Osteocyte (in vitro differentiated cells): ENCODE data around the gene GDA. TPM values are rescaled to one million over a fixed set of nuclear protein-coding genes. Genes with fewer than 3 reads are reported as not detected.

Experiments
- DNase-seq: peaks from one replicate; pipeline ENCODE4 v3.0.0; 2021; ENCODE audit warnings: mixed read lengths; ENCODE audit not compliant: unreplicated experiment; ENCODE audit errors: extremely low spot score
- H3K27ac Mint-ChIP-seq: one replicate; pipeline ENCODE4 v1.8.0; 2021; ENCODE audit warnings: mild to moderate bottlenecking, mixed read lengths; ENCODE audit not compliant: unreplicated experiment
- H3K27me3 Mint-ChIP-seq: one replicate; pipeline ENCODE4 v1.8.0; 2021; ENCODE audit warnings: mixed read lengths; ENCODE audit not compliant: unreplicated experiment
- H3K36me3 Mint-ChIP-seq: one replicate; pipeline ENCODE4 v1.8.0; 2021; ENCODE audit warnings: mixed read lengths; ENCODE audit not compliant: unreplicated experiment
- H3K4me1 Mint-ChIP-seq: one replicate; pipeline ENCODE4 v1.8.0; 2021; ENCODE audit warnings: mixed read lengths; ENCODE audit not compliant: unreplicated experiment
- H3K4me3 Mint-ChIP-seq: one replicate; pipeline ENCODE4 v1.8.0; 2021; ENCODE audit warnings: mild to moderate bottlenecking, moderate library complexity, mixed read lengths; ENCODE audit not compliant: unreplicated experiment
- H3K9me3 Mint-ChIP-seq: one replicate; pipeline ENCODE4 v1.8.0; 2021; ENCODE audit warnings: mixed read lengths; ENCODE audit not compliant: unreplicated experiment
- CTCF ChIP-seq: fragments of 200-600 bp; sonication (generic); IDR thresholded peaks from 2 replicates; pipeline ENCODE4 v1.5.0; 2021; ENCODE audit warnings: antibody characterized with exemption, mild to moderate bottlenecking, moderate library complexity
- total RNA-seq: library from RNA; stranded (reverse); gene quantifications from 2 replicates; pipeline ENCODE4 v1.2.1, GENCODE V29; 2021

GDA gene
- total RNA-seq, 1 donor from 2014 or later: not detected

DNA sequence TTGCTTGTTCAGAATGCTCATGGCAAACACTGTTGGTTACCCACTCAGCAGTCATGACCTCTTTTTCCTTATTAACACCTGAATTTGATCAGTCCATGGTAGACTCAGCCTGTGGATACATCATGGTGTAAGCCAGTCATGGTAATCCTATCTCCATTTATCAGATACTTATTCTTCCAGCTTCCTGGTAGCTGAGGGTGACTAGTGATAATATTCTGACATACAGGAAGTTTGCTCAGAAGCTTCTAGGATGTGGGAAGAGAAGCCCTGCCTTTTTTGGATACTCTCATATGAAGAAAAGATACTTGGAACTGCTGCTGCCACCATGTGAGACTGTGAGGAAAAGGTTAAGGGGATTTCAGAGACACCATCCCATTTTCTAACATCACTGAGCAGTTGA, 7.3 kb downstream of the GDA start:
- Mint-ChIP-seq H3K36me3 (no peaks in the 10 kb centered on the region), H3K27ac (no peak overlapping the region), H3K4me3 (no peak overlapping the region), H3K27me3 (no peaks in the 10 kb centered on the region), H3K9me3 (no peaks in the 10 kb centered on the region), H3K4me1 (no peaks in the 10 kb centered on the region)
- no peak for DNase-seq
- TF ChIP-seq CTCF: no peak

DNA sequence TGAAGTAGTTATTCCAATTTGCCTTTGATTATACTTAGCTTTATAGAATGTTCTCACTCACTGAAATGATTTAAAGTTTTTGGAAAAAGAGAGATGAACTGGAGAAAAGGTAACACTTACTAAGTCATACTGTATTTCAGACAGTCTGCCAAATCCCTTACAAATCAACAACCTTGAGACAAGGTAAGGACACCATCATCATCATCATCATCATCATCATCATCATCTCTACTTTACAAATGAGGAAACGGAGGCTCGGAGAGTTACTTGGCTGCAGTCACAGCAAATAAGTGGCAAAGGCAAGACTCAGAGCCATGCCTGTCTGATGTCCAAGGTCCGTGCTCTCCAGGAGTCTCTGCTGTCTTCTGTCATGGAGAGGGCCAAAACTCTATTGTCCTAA, 9.4 kb downstream of the GDA start:
- Mint-ChIP-seq H3K9me3 (peaks cover 3% of the 10 kb centered on the region), H3K36me3 (no peaks in the 10 kb centered on the region), H3K4me3 (no peak overlapping the region), H3K27me3 (no peaks in the 10 kb centered on the region), H3K4me1 (no peaks in the 10 kb centered on the region), H3K27ac (no peak overlapping the region)
- TF ChIP-seq CTCF: no peak
- DNase-seq: no peak

DNA sequence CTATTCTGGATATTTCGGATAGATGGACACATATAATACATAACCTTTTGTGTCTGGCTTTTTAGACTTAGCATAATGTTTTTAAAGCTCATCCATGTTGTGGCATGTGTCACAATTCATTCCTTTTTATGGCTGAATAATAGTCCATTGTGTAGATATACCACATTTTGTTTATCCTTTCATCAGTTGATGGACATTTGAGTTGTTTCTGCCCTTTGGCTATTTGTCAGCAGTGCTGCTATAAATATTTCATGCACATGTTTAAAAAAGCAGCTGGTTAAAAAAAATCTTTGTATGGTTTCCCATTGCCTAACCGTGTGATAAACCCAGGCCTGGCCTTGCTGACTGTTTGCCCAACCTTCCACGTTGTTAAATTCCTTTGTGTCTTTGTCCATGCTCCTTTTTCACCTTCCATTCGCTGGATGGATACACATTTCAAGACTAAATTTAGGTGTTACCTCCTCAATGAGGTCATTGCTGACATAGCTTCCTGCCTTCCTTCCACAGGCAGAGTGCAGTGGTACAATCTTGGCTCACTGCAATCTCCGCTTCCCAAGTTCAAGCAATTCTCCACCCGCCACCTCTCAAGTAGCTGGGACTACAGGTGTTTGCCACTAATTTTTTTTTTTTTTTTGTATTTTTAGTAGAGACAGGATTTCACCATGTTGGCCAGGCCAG, 11.3 kb downstream of the GDA start:
- peaks cover 3% of the 10 kb centered on the region for H3K9me3 Mint-ChIP-seq
- H3K4me3 Mint-ChIP-seq: no peak overlapping the region
- no peaks in the 10 kb centered on the region for H3K36me3 Mint-ChIP-seq
- H3K4me1 Mint-ChIP-seq: no peaks in the 10 kb centered on the region
- H3K27ac Mint-ChIP-seq: no peak overlapping the region
- DNase-seq: no peak
- no peak for TF ChIP-seq CTCF
- no peaks in the 10 kb centered on the region for H3K27me3 Mint-ChIP-seq

DNA sequence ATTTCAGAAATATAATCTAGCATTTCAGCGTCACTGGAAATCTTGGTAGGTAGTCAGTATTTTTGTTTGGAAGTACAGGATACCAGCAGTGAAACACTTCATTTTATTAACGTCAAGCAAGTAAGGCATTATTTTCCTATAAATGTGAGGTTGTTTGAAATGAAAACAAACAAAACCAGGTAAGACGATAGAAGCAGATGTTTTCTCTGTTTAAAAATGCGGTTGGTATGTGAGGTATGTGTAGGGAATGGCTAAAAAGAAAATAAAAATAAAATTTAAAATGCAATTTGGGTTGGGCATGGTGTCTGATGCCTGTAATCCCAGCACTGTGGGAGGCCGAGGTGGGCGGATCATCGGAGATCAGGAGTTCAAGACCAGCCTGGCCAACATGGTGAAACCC, 16.1 kb downstream of the GDA start:
- Mint-ChIP-seq H3K27ac (no peak overlapping the region), H3K4me3 (no peak overlapping the region), H3K27me3 (no peaks in the 10 kb centered on the region), H3K4me1 (no peaks in the 10 kb centered on the region), H3K9me3 (peaks cover 3% of the 10 kb centered on the region), H3K36me3 (no peaks in the 10 kb centered on the region)
- no peak for TF ChIP-seq CTCF
- no peak for DNase-seq

DNA sequence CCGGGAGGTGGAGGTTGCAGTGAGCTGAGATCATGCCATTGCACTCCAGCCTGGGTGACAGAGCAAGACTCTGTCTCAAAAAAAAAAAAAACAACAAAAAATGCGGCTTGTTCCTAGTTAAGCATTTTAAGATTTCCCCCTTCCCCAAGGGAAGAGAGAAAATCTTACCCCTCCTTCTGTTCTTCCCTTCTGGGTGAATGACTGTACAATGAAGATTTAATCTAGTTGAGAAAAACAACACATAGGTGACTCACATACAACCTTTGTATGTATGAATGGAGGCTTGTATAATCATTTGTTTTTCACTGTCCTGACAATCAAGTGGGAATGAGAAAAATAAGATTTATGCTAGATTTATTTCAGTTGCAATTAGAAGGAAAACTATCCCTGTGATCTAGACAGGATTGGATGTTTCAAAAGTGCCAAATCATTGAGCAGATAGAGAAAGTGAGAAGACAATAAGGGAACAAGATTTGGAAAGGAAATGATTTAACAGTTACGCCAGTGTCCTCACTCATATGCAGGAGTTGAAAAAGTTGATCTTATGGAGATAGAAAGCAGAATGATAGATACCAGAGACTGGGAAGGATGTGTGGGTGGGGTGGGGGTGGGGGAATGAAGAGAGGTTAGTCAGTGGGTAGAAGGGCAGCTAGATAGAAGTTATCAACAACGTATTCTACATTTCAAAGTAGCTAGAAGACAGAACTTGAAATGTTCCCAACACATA, 16.7 kb downstream of the GDA start:
- Mint-ChIP-seq H3K4me1 (no peaks in the 10 kb centered on the region), H3K9me3 (peaks cover 3% of the 10 kb centered on the region), H3K27ac (no peak overlapping the region), H3K4me3 (no peak overlapping the region), H3K27me3 (no peaks in the 10 kb centered on the region), H3K36me3 (no peaks in the 10 kb centered on the region)
- no peak for TF ChIP-seq CTCF
- no peak for DNase-seq
